Panc1 (cell line): Measurements from ENCODE around the gene PEDS1. TPM values are rescaled to one million over a fixed set of nuclear protein-coding genes. Genes with fewer than 3 reads are reported as not detected.
A peak's percentile ranks its signal among the peaks of the same experiment; 100 is the strongest.

Experiments
- ATAC-seq: fragments of 200-7000 bp; cut with Tn5 transposase; 2 replicates; pipeline ENCODE4 v1.9.1; 2020; ENCODE audit warnings: mild to moderate bottlenecking, moderate library complexity
- BruUV-seq: library from RNA; stranded (reverse); fragments of 400-500 nt; replicated peaks from 2 replicates; lab custom pipeline; 2021; lab: Mats Ljungman, UMichigan
- CTCF ChIA-PET: fragments of 300-600 bp; sonication (Branson Sonifier 250); formaldehyde crosslinking; loops from one replicate; lab custom pipeline; 2022; ENCODE audit warnings: antibody characterized with exemption; lab: Charles Lee
- POLR2A ChIA-PET: fragments of 300-600 bp; sonication (Branson Sonifier 250); formaldehyde crosslinking; loops from one replicate; lab custom pipeline; 2022; ENCODE audit warnings: antibody characterized with exemption; lab: Charles Lee
- DNase-seq: peaks from one replicate; pipeline ENCODE4 v3.0.0-alpha.2; 2010; ENCODE audit warnings: low read depth, low spot score
- H3K27ac ChIP-seq: 2 replicates; pipeline ENCODE4 v1.5.1; 2011; ENCODE audit warnings: mild to moderate bottlenecking, low read length, inconsistent platforms
- H3K27me3 ChIP-seq: fragments of 200-500 bp; sonication (Bioruptor generic); 2 replicates; pipeline ENCODE4 v1.6.0; 2014; ENCODE audit warnings: low read length, inconsistent platforms; ENCODE audit not compliant: control insufficient read depth, insufficient read depth
- H3K36me3 ChIP-seq: fragments of 200-500 bp; sonication (Bioruptor generic); 2 replicates; pipeline ENCODE4 v1.5.1; 2014; ENCODE audit warnings: inconsistent platforms, mild to moderate bottlenecking, low read length, moderate library complexity; ENCODE audit not compliant: control insufficient read depth, insufficient read depth
- H3K4me1 ChIP-seq: 2 replicates; pipeline ENCODE4 v1.5.1; 2011; ENCODE audit warnings: inconsistent platforms, mild to moderate bottlenecking, low read length, moderate library complexity; ENCODE audit not compliant: control insufficient read depth, insufficient read depth
- H3K4me3 ChIP-seq, 2 experiments: 2 replicates each; pipeline ENCODE4 v1.5.1; 2011 to 2012; ENCODE audit warnings: low read depth in 2 of 2, low read length in 2 of 2, mild to moderate bottlenecking in 2 of 2, inconsistent platforms in 1 of 2, moderate library complexity in 1 of 2
- H3K9me3 ChIP-seq: fragments of 200-500 bp; sonication (Bioruptor generic); 2 replicates; pipeline ENCODE4 v1.5.1; 2014; ENCODE audit warnings: low read depth, mild to moderate bottlenecking, inconsistent platforms, low read length, moderate library complexity; ENCODE audit not compliant: control insufficient read depth, insufficient read depth
- CTCF ChIP-seq: fragments of 450-650 bp; IDR thresholded peaks from 2 replicates; pipeline ENCODE4 v1.5.1; 2017; ENCODE audit warnings: mild to moderate bottlenecking
- POLR2AphosphoS5 ChIP-seq: IDR thresholded peaks from 2 replicates; pipeline ENCODE4 v1.6.1; 2012; ENCODE audit warnings: mild to moderate bottlenecking, low read depth, low read length, moderate library complexity
- REST ChIP-seq, 2 experiments: IDR thresholded peaks; 2 replicates each; pipeline ENCODE4 v1.6.1; 2011 to 2012; ENCODE audit warnings: low read depth in 2 of 2, control low read depth in 1 of 2, low read length in 1 of 2, mild to moderate bottlenecking in 1 of 2, moderate library complexity in 1 of 2; ENCODE audit not compliant: insufficient read depth in 1 of 2
- SIN3A ChIP-seq: IDR thresholded peaks from 2 replicates; pipeline ENCODE4 v1.6.1; 2012; ENCODE audit warnings: low read depth, mild to moderate bottlenecking, low read length, moderate library complexity, borderline replicate concordance; ENCODE audit not compliant: insufficient read depth
- TCF7L2 ChIP-seq: IDR thresholded peaks from 2 replicates; pipeline ENCODE4 v1.6.1; 2011; ENCODE audit warnings: mild to moderate bottlenecking, low read depth, low read length, inconsistent platforms
- in situ Hi-C: cut with HindIII; loops from 2 replicates; pipeline ENCODE4 v1.10.0; 2016; ENCODE audit warnings: low sequenced_read_pairs, low pct_unique_long_range_greater_than_20kb
- intact Hi-C: fragments of 100-400 bp; cut with micrococcal nuclease; formaldehyde crosslinking; loops from one replicate; pipeline ENCODE4 v1.10.0; 2022; ENCODE audit not compliant: unreplicated experiment
- total RNA-seq: library from RNA; stranded (reverse); gene quantifications from one replicate; pipeline ENCODE4 v1.2.1, GENCODE V29; 2021; ENCODE audit not compliant: unreplicated experiment

Gene PEDS1
- total RNA-seq, 1 experiment from 2014 or later, result 88.9 TPM

GRCh38 chr20:50192364-50193198 is 39.1 kb upstream of the PEDS1 start:
- peaks cover 39% of the 10 kb centered on the region for H3K4me1 ChIP-seq
- intact Hi-C loops (no loop called here), in situ Hi-C loops (no loop called here)
- no peaks in the 10 kb centered on the region for H3K9me3 ChIP-seq
- peak overlapping the region; percentile 97 for H3K27ac ChIP-seq
- H3K36me3 ChIP-seq, result peaks cover 2% of the 10 kb centered on the region; the same call in 1 of the 2 replicates
- ChIA-PET POLR2A (no interaction called here), CTCF (no interaction called here)
- H3K4me3 ChIP-seq, result peak overlapping the region; percentile 89 to 97
- TF ChIP-seq TCF7L2, result no peak
- peak; percentile 2; the same call in 1 of the 2 replicates for TF ChIP-seq POLR2AphosphoS5
- no peak for TF ChIP-seq REST (IDR thresholded peaks at IDR 0.05; ENCODE audit: insufficient read depth in 1 of 2, low read depth in 2 of 2, low read length in 1 of 2)
- peak; percentile 98 for TF ChIP-seq SIN3A
- no peak for TF ChIP-seq CTCF
- DNase-seq, result no peak
- ATAC-seq, result no peak
- no peaks in the 10 kb centered on the region for H3K27me3 ChIP-seq
- TSS peak; percentile 93 for BruUV-seq

- CTCF ChIA-PET, result interaction anchor here (0.6 to 0.7 kb wide), 2 partner anchors 122 to 273 kb away, joined by 5 read pairs; no protein-coding TSS in a partner anchor
- BruUV-seq, result no TSS peak
- Histone ChIP-seq H3K9me3 (no peaks in the 10 kb centered on the region), H3K4me3 (peak overlapping the region; percentile 89 to 97), H3K4me1 (peaks cover 46% of the 10 kb centered on the region), H3K36me3 (peaks cover 2% of the 10 kb centered on the region; the same call in 1 of the 2 replicates), H3K27ac (peak overlapping the region; percentile 97), H3K27me3 (no peaks in the 10 kb centered on the region)
- intact Hi-C loops (no loop called here), in situ Hi-C loops (no loop called here)
- DNase-seq (no peak), ATAC-seq (peak; percentile 19)
- 0 out of 2 replicates have a peak, but pooled peaks have one; percentile 68 for TF ChIP-seq POLR2AphosphoS5
- TF ChIP-seq TCF7L2, result no peak
- TF ChIP-seq SIN3A, result 0 out of 2 replicates have a peak, but pooled peaks have one; percentile 22
- POLR2A ChIA-PET, result interaction anchor here (0.6 to 0.7 kb wide), 2 partner anchors 33 to 481 kb away, joined by 3 to 6 read pairs; no protein-coding TSS in a partner anchor
Observed at GRCh38 chr20:50191544-50192363, 38.2 kb upstream of the PEDS1 start.
